ENCODE data around the gene URAD.

DNA sequence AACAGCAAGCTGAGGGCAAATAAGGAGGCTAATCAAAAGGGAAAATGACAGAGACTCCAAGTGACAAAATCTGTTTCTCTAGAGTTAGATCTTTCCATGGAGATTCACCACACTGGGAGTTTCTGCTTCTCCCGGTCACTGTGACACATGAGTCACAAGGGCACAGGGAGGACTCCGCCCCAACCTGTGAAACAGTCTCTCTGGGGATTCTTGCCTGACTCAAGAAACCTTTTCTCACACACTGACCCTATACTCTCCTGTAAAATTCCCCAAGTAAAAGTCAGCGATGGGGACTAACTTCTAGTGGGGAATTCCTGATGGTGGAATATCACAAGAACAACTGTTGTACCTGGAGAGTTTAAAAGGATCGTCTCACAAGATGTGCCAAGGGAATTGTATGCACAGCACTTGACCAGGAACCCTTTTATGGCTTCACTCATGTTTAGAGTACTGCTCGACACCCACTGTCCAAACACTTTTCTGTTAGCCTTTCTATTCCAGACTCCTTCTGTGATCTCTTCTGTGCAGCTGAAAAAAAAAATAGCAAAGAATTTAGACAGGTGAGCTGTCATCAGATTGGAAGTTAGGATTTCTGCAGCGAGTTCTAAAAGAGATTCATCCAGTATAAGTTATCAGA, 46.8 kb upstream of the URAD start:
- TF ChIP-seq POLR2AphosphoS5 (IDR thresholded peaks at IDR 0.05; ENCODE audit: low read depth) (no peak), GABPA (IDR thresholded peaks at IDR 0.05; ENCODE audit: low read depth) (no peak)
- TF ChIP-seq, protein P1, sequence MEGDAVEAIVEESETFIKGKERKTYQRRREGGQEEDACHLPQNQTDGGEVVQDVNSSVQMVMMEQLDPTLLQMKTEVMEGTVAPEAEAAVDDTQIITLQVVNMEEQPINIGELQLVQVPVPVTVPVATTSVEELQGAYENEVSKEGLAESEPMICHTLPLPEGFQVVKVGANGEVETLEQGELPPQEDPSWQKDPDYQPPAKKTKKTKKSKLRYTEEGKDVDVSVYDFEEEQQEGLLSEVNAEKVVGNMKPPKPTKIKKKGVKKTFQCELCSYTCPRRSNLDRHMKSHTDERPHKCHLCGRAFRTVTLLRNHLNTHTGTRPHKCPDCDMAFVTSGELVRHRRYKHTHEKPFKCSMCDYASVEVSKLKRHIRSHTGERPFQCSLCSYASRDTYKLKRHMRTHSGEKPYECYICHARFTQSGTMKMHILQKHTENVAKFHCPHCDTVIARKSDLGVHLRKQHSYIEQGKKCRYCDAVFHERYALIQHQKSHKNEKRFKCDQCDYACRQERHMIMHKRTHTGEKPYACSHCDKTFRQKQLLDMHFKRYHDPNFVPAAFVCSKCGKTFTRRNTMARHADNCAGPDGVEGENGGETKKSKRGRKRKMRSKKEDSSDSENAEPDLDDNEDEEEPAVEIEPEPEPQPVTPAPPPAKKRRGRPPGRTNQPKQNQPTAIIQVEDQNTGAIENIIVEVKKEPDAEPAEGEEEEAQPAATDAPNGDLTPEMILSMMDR (IDR thresholded peaks at IDR 0.05; ENCODE audit: insufficient read depth, low read length) = no peak
- TF ChIP-seq, protein P2, sequence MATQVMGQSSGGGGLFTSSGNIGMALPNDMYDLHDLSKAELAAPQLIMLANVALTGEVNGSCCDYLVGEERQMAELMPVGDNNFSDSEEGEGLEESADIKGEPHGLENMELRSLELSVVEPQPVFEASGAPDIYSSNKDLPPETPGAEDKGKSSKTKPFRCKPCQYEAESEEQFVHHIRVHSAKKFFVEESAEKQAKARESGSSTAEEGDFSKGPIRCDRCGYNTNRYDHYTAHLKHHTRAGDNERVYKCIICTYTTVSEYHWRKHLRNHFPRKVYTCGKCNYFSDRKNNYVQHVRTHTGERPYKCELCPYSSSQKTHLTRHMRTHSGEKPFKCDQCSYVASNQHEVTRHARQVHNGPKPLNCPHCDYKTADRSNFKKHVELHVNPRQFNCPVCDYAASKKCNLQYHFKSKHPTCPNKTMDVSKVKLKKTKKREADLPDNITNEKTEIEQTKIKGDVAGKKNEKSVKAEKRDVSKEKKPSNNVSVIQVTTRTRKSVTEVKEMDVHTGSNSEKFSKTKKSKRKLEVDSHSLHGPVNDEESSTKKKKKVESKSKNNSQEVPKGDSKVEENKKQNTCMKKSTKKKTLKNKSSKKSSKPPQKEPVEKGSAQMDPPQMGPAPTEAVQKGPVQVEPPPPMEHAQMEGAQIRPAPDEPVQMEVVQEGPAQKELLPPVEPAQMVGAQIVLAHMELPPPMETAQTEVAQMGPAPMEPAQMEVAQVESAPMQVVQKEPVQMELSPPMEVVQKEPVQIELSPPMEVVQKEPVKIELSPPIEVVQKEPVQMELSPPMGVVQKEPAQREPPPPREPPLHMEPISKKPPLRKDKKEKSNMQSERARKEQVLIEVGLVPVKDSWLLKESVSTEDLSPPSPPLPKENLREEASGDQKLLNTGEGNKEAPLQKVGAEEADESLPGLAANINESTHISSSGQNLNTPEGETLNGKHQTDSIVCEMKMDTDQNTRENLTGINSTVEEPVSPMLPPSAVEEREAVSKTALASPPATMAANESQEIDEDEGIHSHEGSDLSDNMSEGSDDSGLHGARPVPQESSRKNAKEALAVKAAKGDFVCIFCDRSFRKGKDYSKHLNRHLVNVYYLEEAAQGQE (IDR thresholded peaks at IDR 0.05; ENCODE audit: insufficient replicate concordance, low read depth) = no peak
